Measurements from ENCODE around the gene KCNIP4.

GRCh38 chr4:21304540-21304887, 644.1 kb downstream of the KCNIP4 start:
- TF ChIP-seq CTCF (IDR thresholded peaks at IDR 0.05; ENCODE audit: insufficient read depth, low read length) (no peak), POLR2AphosphoS5 (IDR thresholded peaks at IDR 0.05; ENCODE audit: low read depth) (no peak), REST (IDR thresholded peaks at IDR 0.05; ENCODE audit: insufficient replicate concordance, low read depth) (no peak), GABPA (IDR thresholded peaks at IDR 0.05; ENCODE audit: low read depth) (no peak)

Measured in HL-60 (cell line).